HG03064 (cell line): Measurements from ENCODE around the gene SLC6A16.
A peak's percentile ranks its signal among the peaks of the same experiment; 100 is the strongest.

Experiments used
- ATAC-seq: cut with Tn5 transposase; IDR thresholded peaks from one replicate; pipeline ENCODE4 v1.9.1; 2021; ENCODE audit warnings: low read depth; ENCODE audit not compliant: unreplicated experiment

The SLC6A16 gene

GRCh38 chr19:49347191-49347590 lies 22.2 kb upstream of the SLC6A16 start:
- ATAC-seq: no peak

- no peak for ATAC-seq
Observed at GRCh38 chr19:49344505-49345423, 19.8 kb upstream of the SLC6A16 start.

GRCh38 chr19:49343123-49343522 lies 18.1 kb upstream of the SLC6A16 start:
- no peak for ATAC-seq

- no peak for ATAC-seq
Observed at GRCh38 chr19:49342291-49342721, 17.3 kb upstream of the SLC6A16 start.

GRCh38 chr19:49340865-49341718 lies 16.1 kb upstream of the SLC6A16 start:
- ATAC-seq: no peak

GRCh38 chr19:49340069-49340864 lies 15.3 kb upstream of the SLC6A16 start:
- peak; percentile 40 for ATAC-seq

- ATAC-seq: no peak
Observed at GRCh38 chr19:49339301-49340068, 14.5 kb upstream of the SLC6A16 start.

GRCh38 chr19:49338691-49339300 lies 13.8 kb upstream of the SLC6A16 start:
- ATAC-seq: no peak

GRCh38 chr19:49338023-49338677 lies 13.2 kb upstream of the SLC6A16 start:
- no peak for ATAC-seq

- ATAC-seq: no peak
Observed at GRCh38 chr19:49337267-49338022, 12.5 kb upstream of the SLC6A16 start.

- ATAC-seq: no peak
Observed at GRCh38 chr19:49336482-49337266, 11.7 kb upstream of the SLC6A16 start.

- no peak for ATAC-seq
Observed at GRCh38 chr19:49335784-49336481, 10.9 kb upstream of the SLC6A16 start.

GRCh38 chr19:49335071-49335783 lies 10.2 kb upstream of the SLC6A16 start, which contains the start of gene CD37:
Gene CD37, plus strand, starts transcription at chr19:49335406. Its CDS starts 135 bp downstream, at chr19:49335541.
- no peak for ATAC-seq

GRCh38 chr19:49333811-49334288 lies 8.9 kb upstream of the SLC6A16 start:
- ATAC-seq: peak; percentile 38

GRCh38 chr19:49333418-49333805 lies 8.4 kb upstream of the SLC6A16 start:
- ATAC-seq: no peak
